ENCODE results near the gene KCNB1.
"Not testable (repeated sequence)": the region's sequence is repeated elsewhere in the genome, so short reads cannot be mapped to it uniquely, and the experiment has no call there.

DNA sequence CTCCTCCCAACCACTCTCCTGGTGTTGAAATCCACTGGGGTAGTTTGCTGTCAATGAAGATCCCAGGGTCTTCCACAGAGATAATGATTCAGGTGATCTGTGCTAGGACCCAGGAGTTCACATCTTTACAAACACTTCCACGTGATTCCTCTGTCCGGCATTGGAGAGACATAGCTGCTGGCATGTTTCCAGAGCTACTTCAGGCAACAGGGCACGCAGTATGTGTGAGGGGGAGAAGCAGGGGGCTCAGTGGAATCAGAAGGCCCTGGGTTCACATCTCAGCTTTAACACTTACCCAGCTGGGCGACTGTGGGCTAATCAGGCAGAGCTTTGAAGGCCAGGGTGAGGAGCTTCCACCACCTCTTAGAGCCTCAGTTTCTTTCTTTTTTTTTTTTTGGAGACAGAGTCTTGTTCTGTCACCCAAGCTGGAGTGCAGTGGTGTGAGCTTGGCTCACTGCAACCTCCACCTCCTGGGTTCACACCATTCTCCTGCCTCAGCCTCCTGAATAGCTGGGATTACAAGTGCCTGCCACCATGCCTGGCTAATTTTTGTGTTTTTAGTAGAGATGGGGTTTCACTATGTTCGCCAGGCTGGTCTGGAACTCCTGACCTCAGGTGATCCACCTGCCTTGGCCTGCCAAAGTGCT is 72.4 kb downstream of the KCNB1 start:
- TF ChIP-seq YY1 (IDR thresholded peaks at IDR 0.05; ENCODE audit: insufficient read depth, insufficient read length); ZNF274 (IDR thresholded peaks at IDR 0.05; ENCODE audit: low read depth, low read length): not testable (repeated sequence)

Data from NT2/D1 (cell line).